Left lobe of liver (tissue), 2 donors: ENCODE results near the gene CCR2. TPM values are rescaled to one million over a fixed set of nuclear protein-coding genes. Genes with fewer than 3 reads are reported as not detected.

Experiments used
- ATAC-seq: fragments of 200-7000 bp; cut with Tn5 transposase; one replicate; pipeline ENCODE4 v1.9.1; 2020; ENCODE audit warnings: mild to moderate bottlenecking, moderate library complexity
- DNase-seq: peaks from one replicate; pipeline ENCODE4 v3.0.0-alpha.2; 2020; ENCODE audit warnings: low spot score
- total RNA-seq: library from RNA; stranded (reverse); gene quantifications from one replicate; pipeline ENCODE4 v1.2.1, GENCODE V29; 2021
- donor health status: DM: no; HTN: no; CAD: no; lungs with moderate emphysema.
- donor health status: DM: no; HTN: yes; CAD: no.

Gene CCR2
- total RNA-seq, 1 donor from 2014 or later, result 0.33 TPM

GRCh38 chr3:46353090-46353489 is 821 bp upstream of the CCR2 start:
- ATAC-seq (no peak), DNase-seq (no peak)

DNA sequence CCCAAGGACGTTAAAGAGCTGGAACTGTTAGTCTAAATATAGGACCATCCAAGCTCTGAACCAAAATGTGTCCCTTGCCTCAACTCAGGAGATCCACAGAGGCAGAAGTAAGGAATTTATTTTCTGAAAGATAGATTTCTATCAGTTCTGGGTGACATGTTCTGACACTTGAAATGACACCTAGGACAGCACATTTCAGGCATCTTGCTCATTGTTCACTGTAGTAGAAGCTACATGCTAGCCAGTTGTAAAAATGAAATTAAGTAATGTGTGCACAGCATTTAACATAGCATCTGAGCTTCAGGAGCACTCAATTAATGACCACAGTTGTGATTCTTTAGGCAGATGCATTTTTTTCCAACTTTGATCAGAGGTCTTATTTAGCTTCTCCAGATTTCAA is 567 bp downstream of the CCR2 start:
- ATAC-seq (no peak), DNase-seq (no peak)

GRCh38 chr3:46354984-46355383 is 1.1 kb downstream of the CCR2 start:
- no peak for DNase-seq
- ATAC-seq, result no peak

DNA sequence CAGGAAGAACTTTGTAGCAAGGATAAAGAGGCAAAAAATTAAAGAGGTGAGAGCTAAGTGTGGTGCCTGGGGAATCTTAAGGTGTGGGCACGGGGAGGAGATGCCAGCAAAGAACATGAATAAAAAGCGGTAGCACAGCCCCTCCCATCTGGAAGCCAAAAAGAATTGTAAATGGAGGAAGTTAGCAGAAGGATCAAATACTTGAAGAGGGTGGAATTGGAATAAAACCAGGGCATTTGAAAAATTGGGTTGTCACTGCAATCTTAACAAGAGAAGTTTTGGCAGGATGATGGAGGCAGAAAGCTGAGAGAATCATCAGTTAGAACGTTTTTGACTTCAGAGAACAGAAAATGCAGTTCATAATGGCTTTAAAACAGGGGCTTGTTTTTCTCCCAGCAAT is 2.4 kb downstream of the CCR2 start:
- ATAC-seq (no peak), DNase-seq (no peak)

- ATAC-seq (no peak), DNase-seq (no peak)
These were observed 3.0 kb downstream of the CCR2 start for GRCh38 chr3:46356909-46357308.

DNA sequence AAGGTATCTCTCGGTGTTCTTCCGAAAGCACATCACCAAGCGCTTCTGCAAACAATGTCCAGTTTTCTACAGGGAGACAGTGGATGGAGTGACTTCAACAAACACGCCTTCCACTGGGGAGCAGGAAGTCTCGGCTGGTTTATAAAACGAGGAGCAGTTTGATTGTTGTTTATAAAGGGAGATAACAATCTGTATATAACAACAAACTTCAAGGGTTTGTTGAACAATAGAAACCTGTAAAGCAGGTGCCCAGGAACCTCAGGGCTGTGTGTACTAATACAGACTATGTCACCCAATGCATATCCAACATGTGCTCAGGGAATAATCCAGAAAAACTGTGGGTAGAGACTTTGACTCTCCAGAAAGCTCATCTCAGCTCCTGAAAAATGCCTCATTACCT is 4.6 kb downstream of the CCR2 start:
- no peak for ATAC-seq
- no peak for DNase-seq

DNA sequence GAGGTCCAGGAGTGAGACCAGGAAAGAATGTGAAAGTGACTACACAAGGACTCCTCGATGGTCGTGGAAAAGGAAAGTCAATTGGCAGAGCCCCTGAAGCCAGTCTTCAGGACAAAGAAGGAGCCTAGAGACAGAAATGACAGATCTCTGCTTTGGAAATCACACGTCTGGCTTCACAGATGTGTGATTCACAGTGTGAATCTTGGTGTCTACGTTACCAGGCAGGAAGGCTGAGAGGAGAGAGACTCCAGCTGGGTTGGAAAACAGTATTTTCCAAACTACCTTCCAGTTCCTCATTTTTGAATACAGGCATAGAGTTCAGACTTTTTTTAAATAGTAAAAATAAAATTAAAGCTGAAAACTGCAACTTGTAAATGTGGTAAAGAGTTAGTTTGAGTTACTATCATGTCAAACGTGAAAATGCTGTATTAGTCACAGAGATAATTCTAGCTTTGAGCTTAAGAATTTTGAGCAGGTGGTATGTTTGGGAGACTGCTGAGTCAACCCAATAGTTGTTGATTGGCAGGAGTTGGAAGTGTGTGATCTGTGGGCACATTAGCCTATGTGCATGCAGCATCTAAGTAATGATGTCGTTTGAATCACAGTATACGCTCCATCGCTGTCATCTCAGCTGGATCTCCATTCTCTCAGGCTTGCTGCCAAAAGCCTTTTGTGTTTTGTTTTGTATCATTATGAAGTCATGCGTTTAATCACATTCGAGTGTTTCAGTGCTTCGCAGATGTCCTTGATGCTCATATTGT is 6.0 kb downstream of the CCR2 start:
- DNase-seq (no peak), ATAC-seq (no peak)

- no peak for DNase-seq
These were observed 7.0 kb downstream of the CCR2 start for GRCh38 chr3:46360907-46361306.

GRCh38 chr3:46361408-46362283 is 7.7 kb downstream of the CCR2 start:
- ATAC-seq, result peak; percentile 55
- DNase-seq, result no peak

More at GRCh38 chr3:46360907-46361306, 7.0 kb downstream of the CCR2 start:
- no peak for ATAC-seq

DNA sequence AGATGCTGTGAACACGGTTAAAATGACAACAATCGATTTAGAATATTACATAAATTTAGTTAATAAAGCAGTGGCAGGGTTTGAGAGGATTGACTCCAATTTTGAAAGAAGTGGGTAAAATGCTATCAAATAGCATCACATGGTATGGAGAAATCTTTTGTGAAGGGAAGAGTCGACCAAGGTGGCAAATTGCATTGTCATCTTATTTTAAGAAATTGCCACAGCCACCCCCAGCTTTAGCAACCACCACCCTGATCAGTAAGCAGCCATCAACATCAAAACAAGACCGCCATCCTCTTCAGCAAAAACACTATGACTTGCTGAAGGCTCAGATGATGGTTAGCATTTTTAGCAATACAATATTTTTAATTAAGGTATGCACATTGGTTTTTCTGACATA is 11.1 kb downstream of the CCR2 start:
- no peak for ATAC-seq

DNA sequence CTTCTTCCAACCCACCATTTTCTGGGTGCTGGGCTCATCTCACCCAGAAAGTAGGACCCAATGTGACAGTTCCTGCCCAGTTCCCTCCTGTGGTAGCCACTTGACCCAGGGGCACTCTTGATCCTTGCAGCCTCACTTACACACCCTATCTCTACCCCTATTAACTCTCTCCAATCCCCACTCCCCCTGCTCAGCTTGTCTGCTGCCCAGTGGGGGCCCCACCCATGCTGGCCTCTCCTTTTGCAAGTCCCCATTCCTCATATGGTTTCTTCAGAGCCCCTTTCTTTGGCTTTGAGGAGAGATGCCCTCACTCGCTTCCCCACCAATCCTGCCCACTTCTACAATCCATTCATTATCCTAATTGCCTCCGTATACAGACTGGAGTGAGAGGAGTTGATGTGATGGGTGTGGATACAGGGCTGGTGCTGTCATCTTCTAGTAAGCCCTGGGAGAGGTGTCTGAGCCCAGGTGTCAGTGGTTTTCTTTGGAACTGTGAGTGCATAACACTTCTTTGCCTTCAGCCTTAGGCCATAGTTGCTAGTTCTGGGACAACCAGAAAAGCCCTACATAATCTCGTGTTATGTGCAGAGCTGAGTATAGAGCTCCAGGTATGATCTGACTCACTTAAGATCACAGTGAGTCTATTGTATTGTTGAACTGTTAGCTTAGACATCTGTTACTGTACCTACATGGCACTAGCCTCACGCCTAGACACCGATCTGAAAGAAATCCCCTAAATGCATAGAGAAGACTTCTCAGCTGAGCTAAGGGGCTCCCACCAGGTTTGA is 12.0 kb downstream of the CCR2 start:
- DNase-seq, result no peak
- no peak for ATAC-seq

More for the DNA sequence above, 11.1 kb downstream of the CCR2 start:
- DNase-seq, result no peak

DNA sequence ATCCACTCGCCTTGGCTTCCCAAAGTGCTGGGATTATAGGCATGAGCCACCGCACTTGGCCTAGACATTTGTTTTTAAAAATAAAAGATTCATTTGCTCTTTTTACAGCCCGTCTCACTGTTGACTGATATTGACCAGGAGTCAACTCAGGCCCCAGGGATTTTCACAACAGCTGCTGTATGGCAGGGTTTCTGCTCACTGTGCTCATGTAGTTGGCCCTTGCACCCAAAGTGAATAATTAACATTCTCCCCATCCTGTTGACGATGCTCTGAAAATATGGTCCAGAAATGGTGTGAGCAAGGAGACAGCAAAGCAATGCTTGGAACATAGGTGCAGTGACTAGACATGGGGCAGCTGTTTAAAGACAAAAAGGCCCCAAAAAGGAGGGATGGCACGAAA is 13.9 kb downstream of the CCR2 start:
- ATAC-seq (peak; percentile 86), DNase-seq (no peak)

DNA sequence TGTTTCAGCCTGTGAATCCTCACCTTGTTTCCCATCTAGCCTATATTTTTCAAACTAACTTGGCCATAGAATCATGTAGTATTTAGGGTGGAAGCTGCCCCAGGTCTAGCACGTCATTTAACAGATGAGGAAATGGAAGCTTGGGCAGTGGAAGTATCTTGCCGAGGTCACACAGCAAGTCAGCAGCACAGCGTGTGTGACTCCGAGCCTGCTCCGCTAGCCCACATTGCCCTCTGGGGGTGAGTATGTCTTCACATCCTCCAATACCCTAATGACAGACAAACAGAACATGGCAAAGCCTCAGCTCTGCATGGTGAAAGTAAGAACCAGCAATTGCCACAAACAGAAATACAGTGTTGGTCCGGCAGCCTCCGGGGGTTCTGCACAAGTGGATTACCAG is 14.7 kb downstream of the CCR2 start:
- DNase-seq, result no peak

GRCh38 chr3:46369151-46369550 is 15.2 kb downstream of the CCR2 start:
- ATAC-seq (no peak), DNase-seq (no peak)

More for the DNA sequence above, 14.7 kb downstream of the CCR2 start:
- peak; percentile 71 for ATAC-seq

DNA sequence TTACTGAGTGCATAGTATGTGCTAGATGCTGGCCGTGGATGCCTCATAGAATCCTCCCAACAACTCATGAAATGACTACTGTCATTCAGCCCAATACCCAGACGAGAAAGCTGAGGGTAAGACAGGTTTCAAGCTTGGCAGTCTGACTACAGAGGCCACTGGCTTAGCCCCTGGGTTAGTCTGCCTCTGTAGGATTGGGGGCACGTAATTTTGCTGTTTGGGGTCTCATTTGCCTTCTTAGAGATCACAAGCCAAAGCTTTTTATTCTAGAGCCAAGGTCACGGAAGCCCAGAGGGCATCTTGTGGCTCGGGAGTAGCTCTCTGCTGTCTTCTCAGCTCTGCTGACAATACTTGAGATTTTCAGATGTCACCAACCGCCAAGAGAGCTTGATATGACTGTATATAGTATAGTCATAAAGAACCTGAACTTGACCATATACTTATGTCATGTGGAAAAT is 15.8 kb downstream of the CCR2 start:
- ATAC-seq (no peak), DNase-seq (no peak)

DNA sequence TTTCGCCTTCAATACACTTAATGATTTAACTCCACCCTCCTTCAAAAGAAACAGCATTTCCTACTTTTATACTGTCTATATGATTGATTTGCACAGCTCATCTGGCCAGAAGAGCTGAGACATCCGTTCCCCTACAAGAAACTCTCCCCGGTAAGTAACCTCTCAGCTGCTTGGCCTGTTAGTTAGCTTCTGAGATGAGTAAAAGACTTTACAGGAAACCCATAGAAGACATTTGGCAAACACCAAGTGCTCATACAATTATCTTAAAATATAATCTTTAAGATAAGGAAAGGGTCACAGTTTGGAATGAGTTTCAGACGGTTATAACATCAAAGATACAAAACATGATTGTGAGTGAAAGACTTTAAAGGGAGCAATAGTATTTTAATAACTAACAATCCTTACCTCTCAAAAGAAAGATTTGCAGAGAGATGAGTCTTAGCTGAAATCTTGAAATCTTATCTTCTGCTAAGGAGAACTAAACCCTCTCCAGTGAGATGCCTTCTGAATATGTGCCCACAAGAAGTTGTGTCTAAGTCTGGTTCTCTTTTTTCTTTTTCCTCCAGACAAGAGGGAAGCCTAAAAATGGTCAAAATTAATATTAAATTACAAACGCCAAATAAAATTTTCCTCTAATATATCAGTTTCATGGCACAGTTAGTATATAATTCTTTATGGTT is 17.1 kb downstream of the CCR2 start, which contains the start of gene CCR5:
Gene CCR5 (plus strand): TSS at position 108 of the 680 bp plus-strand sequence. CDS start 1,957 bp downstream, outside the sequence.
- DNase-seq (no peak), ATAC-seq (no peak)

DNA sequence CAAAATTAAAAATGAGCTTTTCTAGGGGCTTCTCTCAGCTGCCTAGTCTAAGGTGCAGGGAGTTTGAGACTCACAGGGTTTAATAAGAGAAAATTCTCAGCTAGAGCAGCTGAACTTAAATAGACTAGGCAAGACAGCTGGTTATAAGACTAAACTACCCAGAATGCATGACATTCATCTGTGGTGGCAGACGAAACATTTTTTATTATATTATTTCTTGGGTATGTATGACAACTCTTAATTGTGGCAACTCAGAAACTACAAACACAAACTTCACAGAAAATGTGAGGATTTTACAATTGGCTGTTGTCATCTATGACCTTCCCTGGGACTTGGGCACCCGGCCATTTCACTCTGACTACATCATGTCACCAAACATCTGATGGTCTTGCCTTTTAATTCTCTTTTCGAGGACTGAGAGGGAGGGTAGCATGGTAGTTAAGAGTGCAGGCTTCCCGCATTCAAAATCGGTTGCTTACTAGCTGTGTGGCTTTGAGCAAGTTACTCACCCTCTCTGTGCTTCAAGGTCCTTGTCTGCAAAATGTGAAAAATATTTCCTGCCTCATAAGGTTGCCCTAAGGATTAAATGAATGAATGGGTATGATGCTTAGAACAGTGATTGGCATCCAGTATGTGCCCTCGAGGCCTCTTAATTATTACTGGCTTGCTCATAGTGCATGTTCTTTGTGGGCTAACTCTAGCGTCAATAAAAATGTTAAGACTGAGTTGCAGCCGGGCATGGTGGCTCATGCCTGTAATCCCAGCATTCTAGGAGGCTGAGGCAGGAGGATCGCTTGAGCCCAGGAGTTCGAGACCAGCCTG is 17.8 kb downstream of the CCR2 start:
- ATAC-seq (no peak), DNase-seq (no peak)

DNA sequence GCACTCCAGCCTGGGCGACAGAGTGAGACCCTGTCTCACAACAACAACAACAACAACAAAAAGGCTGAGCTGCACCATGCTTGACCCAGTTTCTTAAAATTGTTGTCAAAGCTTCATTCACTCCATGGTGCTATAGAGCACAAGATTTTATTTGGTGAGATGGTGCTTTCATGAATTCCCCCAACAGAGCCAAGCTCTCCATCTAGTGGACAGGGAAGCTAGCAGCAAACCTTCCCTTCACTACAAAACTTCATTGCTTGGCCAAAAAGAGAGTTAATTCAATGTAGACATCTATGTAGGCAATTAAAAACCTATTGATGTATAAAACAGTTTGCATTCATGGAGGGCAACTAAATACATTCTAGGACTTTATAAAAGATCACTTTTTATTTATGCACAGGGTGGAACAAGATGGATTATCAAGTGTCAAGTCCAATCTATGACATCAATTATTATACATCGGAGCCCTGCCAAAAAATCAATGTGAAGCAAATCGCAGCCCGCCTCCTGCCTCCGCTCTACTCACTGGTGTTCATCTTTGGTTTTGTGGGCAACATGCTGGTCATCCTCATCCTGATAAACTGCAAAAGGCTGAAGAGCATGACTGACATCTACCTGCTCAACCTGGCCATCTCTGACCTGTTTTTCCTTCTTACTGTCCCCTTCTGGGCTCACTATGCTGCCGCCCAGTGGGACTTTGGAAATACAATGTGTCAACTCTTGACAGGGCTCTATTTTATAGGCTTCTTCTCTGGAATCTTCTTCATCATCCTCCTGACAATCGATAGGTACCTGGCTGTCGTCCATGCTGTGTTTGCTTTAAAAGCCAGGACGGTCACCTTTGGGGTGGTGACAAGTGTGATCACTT is 18.8 kb downstream of the CCR2 start:
- ATAC-seq (peak; percentile 58), DNase-seq (no peak)

GRCh38 chr3:46374755-46375154 is 20.8 kb downstream of the CCR2 start:
- DNase-seq (no peak), ATAC-seq (no peak)
